Activated CD8-positive, alpha-beta T cell treated with anti-CD3 and anti-CD28 coated beads, Interleukin-2, amount 10 ng/mL, durations not matched to agents 7 days and 5 days (primary cell): Measurements from ENCODE around the gene ATP9B. TPM values are rescaled to one million over a fixed set of nuclear protein-coding genes. Genes with fewer than 3 reads are reported as not detected.

Experiments used
- ATAC-seq: fragments of 150-1000 bp; cut with Tn5 transposase; one replicate; pipeline ENCODE4 v1.10.0; 2021; ENCODE audit warnings: moderate library complexity
- CTCF ChIA-PET: fragments of 350-600 bp; sonication (Branson Sonifier 250); formaldehyde crosslinking; loops from one replicate; lab custom pipeline; 2021; ENCODE audit warnings: antibody characterized with exemption; lab: Charles Lee
- POLR2A ChIA-PET: fragments of 350-600 bp; sonication (Branson Sonifier 250); formaldehyde crosslinking; loops from one replicate; lab custom pipeline; 2021; ENCODE audit warnings: antibody characterized with exemption; lab: Charles Lee
- DNase-seq: peaks from one replicate; pipeline ENCODE4 v3.0.0-alpha.2; 2020
- H3K27ac Mint-ChIP-seq: one replicate; pipeline ENCODE4 v1.8.0; 2021; ENCODE audit warnings: mild to moderate bottlenecking, mixed read lengths
- H3K27me3 Mint-ChIP-seq: one replicate; pipeline ENCODE4 v1.8.0; 2021; ENCODE audit warnings: low read depth, mixed read lengths
- H3K36me3 Mint-ChIP-seq: one replicate; pipeline ENCODE4 v1.8.0; 2021; ENCODE audit warnings: low read depth, mixed read lengths
- H3K4me1 Mint-ChIP-seq: one replicate; pipeline ENCODE4 v1.8.0; 2021; ENCODE audit warnings: low read depth, mixed read lengths
- H3K4me3 Mint-ChIP-seq: one replicate; pipeline ENCODE4 v1.8.0; 2021; ENCODE audit warnings: mild to moderate bottlenecking, mixed read lengths
- H3K9me3 Mint-ChIP-seq: one replicate; pipeline ENCODE4 v1.8.0; 2022; ENCODE audit warnings: mixed read lengths; ENCODE audit not compliant: insufficient read depth
- total RNA-seq, 2 experiments: library from RNA; stranded (reverse); gene quantifications; one replicate each; pipeline ENCODE4 v1.2.3, GENCODE V29; 2021

Gene ATP9B
- total RNA-seq, 2 experiments from 2014 or later, result 24.8 to 27.3 TPM

GRCh38 chr18:79332646-79333045 lies 263.5 kb downstream of the ATP9B start:
- no peaks in the 10 kb centered on the region for H3K9me3 Mint-ChIP-seq
- H3K27me3 Mint-ChIP-seq, result peaks cover 2% of the 10 kb centered on the region
- ATAC-seq, result no peak
- DNase-seq, result no peak
- no peak overlapping the region for H3K27ac Mint-ChIP-seq
- peaks cover 13% of the 10 kb centered on the region for H3K36me3 Mint-ChIP-seq
- no peaks in the 10 kb centered on the region for H3K4me1 Mint-ChIP-seq
- POLR2A ChIA-PET, result no interaction called here
- CTCF ChIA-PET, result no interaction called here
- no peak overlapping the region for H3K4me3 Mint-ChIP-seq

DNA sequence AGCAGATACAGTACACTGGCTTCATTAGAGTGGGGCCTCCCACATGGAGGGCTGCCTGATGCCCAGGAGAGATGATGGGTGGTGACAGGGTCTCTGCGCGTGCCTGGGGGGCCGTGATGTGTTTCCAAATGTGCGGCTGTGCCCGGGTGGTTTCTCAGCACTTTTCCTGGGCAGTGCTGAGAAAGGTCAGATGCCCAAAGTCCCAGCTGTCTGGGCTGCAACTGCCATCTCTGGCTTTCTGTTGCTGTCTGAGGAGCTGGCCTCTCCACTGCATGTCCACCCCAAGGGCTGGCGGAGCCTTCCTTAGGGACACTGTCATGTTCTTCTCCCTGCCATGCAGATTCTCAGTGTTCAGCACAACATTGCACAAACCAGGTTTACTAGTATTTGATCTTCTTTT lies 263.9 kb downstream of the ATP9B start:
- Mint-ChIP-seq H3K36me3 (peaks cover 11% of the 10 kb centered on the region), H3K4me1 (no peaks in the 10 kb centered on the region), H3K4me3 (no peak overlapping the region), H3K27me3 (peaks cover under 1% of the 10 kb centered on the region), H3K9me3 (no peaks in the 10 kb centered on the region), H3K27ac (no peak overlapping the region)
- ATAC-seq (no peak), DNase-seq (no peak)
- CTCF ChIA-PET, result no interaction called here
- POLR2A ChIA-PET, result no interaction called here

DNA sequence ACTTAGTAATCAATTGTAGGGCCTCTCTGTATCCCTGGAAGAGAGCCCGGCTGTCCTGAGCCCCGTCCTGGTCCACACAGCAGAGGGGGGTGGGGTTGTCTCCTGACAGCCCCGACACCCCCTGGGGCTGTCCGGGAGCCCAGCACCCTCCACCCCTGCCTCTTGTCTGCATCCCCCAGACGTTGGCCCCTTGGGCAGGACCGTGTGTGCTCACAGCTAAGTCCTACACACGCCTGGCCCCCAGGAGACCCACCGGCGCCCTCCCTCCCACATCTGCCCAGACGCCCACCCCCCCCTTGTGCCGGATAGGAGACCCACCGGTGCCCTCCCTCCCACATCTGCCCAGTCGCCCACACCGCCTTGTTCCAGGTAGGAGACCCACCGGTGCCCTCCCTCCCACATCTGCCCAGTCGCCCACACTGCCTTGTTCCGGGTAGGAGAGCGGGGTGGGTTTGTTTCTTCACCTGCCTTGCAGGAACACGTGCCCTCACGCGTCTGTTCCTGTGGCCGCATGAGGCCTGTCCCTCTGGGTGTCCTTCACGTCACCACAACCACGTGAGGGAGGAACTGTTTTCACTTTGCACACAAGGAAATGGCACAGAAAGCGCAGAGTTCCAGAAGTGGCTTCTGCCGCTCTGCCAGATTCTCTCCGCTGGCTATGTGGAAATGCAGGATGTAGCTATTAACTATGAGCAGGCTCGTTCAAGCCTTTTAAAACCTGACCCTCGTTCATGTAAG lies 265.5 kb downstream of the ATP9B start:
- ATAC-seq, result no peak
- no peaks in the 10 kb centered on the region for H3K4me1 Mint-ChIP-seq
- H3K27ac Mint-ChIP-seq, result no peak overlapping the region
- no peak for DNase-seq
- POLR2A ChIA-PET, result no interaction called here
- CTCF ChIA-PET, result no interaction called here
- H3K36me3 Mint-ChIP-seq, result peaks cover 18% of the 10 kb centered on the region
- no peaks in the 10 kb centered on the region for H3K27me3 Mint-ChIP-seq
- H3K4me3 Mint-ChIP-seq, result no peak overlapping the region
- no peaks in the 10 kb centered on the region for H3K9me3 Mint-ChIP-seq

DNA sequence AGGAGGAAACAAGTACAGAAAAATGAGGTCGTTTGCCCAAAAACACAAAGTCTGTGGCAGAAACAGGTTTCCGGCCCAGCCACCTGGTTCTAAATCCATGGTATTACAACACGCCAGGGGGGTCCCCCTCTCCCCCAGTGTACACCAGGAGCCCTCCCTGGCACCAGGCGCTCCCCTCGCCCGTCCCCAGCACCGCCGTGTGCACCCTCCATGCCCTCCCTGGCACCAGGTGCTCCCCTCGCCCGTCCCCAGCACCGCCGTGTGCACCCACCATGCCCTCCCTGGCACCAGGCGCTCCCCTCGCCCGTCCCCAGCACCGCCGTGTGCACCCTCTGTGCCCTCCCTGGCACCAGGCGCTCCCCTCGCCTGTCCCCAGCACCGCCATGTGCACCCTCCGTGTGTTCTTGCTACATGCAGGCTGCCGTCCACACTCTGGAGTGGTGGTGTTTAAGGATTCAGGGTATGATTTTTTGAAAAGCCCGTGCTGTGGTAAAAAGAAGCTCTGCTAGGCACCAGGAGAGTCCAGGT lies 266.7 kb downstream of the ATP9B start:
- POLR2A ChIA-PET, result no interaction called here

DNA sequence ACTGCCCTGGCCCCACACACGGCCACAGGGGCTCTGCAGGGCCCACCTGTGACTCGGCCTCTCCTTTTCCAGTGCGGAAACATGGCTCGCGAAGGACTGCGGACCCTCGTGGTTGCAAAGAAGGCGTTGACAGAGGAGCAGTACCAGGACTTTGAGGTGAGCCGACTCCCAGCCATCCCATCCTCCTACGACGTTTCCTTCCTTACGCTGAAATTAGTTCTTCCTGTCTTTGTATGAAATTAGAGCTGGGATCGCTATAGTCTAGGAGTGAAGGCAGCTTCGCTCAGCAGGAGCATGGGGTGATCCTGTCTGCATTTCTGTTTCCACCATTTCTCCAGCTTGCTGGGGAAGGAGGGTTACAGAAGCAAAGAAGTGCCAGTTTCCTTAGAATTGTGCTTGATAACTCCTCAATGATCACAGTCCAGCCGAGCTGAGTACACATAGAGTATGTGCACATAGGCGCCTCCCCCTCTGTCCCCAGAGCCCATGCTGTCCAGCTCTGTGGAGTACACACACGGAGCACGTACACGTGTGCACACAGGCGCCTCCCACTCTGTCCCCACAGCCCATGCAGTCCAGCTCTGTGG lies 267.5 kb downstream of the ATP9B start:
- ATAC-seq, result no peak
- Mint-ChIP-seq H3K4me3 (no peak overlapping the region), H3K9me3 (no peaks in the 10 kb centered on the region), H3K36me3 (peaks cover 12% of the 10 kb centered on the region), H3K27me3 (no peaks in the 10 kb centered on the region), H3K4me1 (no peaks in the 10 kb centered on the region), H3K27ac (no peak overlapping the region)
- ChIA-PET CTCF (no interaction called here), POLR2A (no interaction called here)
- DNase-seq, result no peak

More for the DNA sequence above, 266.7 kb downstream of the ATP9B start:
- Mint-ChIP-seq H3K27me3 (no peaks in the 10 kb centered on the region), H3K27ac (no peak overlapping the region), H3K36me3 (peaks cover 14% of the 10 kb centered on the region), H3K4me3 (no peak overlapping the region), H3K9me3 (no peaks in the 10 kb centered on the region), H3K4me1 (no peaks in the 10 kb centered on the region)
- ATAC-seq (no peak), DNase-seq (no peak)
- CTCF ChIA-PET, result no interaction called here

- CTCF ChIA-PET, result no interaction called here
- no peaks in the 10 kb centered on the region for H3K4me1 Mint-ChIP-seq
- peaks cover 14% of the 10 kb centered on the region for H3K36me3 Mint-ChIP-seq
Observed at GRCh38 chr18:79337184-79337583, 268.0 kb downstream of the ATP9B start.

DNA sequence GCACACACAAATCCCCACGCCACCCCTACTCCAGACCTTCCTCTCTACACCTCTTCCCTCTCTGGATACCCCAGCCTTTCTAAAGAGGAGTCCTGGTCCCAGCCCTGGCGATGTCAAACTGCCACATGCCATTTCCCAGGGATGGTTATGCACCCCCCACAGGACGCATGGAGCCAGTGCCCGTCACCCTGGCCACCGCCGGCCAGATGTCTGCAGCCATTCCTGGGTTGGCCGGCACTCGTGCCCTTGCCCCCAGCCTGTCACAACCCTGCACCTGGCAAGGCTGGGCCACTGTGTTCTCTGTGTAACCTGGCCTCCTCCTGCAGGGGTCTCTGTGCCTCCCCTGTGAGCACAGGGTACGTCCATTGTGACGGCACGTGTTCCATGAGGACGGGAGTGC lies 268.4 kb downstream of the ATP9B start:
- H3K4me1 Mint-ChIP-seq, result no peaks in the 10 kb centered on the region
- no peak overlapping the region for H3K27ac Mint-ChIP-seq
- CTCF ChIA-PET, result no interaction called here

More at GRCh38 chr18:79337184-79337583, 268.0 kb downstream of the ATP9B start:
- no peak for DNase-seq
- Mint-ChIP-seq H3K27me3 (no peaks in the 10 kb centered on the region), H3K9me3 (no peaks in the 10 kb centered on the region), H3K27ac (no peak overlapping the region), H3K4me3 (no peak overlapping the region)
- POLR2A ChIA-PET, result no interaction called here
- no peak for ATAC-seq

GRCh38 chr18:79339094-79339908 lies 270.1 kb downstream of the ATP9B start:
- CTCF ChIA-PET, result no interaction called here
- Mint-ChIP-seq H3K27me3 (no peaks in the 10 kb centered on the region), H3K9me3 (no peaks in the 10 kb centered on the region), H3K4me1 (no peaks in the 10 kb centered on the region), H3K36me3 (peaks cover 14% of the 10 kb centered on the region), H3K27ac (no peak overlapping the region), H3K4me3 (no peak overlapping the region)
- DNase-seq (no peak), ATAC-seq (no peak)
- POLR2A ChIA-PET, result no interaction called here

More for the DNA sequence above, 268.4 kb downstream of the ATP9B start:
- DNase-seq (no peak), ATAC-seq (no peak)
- Mint-ChIP-seq H3K27me3 (no peaks in the 10 kb centered on the region), H3K36me3 (peaks cover 14% of the 10 kb centered on the region), H3K4me3 (no peak overlapping the region), H3K9me3 (no peaks in the 10 kb centered on the region)
- POLR2A ChIA-PET, result no interaction called here

- no peaks in the 10 kb centered on the region for H3K27me3 Mint-ChIP-seq
- H3K9me3 Mint-ChIP-seq, result no peaks in the 10 kb centered on the region
Observed at GRCh38 chr18:79343567-79344207, 274.5 kb downstream of the ATP9B start.

DNA sequence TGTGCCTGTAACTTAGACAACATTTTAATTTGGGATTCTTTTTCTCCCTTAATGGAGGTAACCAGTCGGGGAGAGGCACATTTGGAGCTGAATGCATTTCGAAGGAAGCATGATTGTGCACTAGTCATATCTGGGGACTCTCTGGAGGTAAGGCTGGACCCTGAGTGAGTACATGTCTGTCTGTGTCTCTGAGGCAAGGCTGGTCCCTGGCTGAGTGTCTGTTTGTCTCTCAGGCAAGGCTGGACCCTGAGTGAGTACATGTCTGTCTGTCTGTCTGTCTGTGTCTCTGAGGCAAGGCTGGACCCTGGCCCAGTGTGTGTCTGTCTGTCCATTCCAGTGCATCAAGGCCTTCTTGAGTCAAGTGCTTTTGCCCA lies 275.0 kb downstream of the ATP9B start:
- DNase-seq (no peak), ATAC-seq (no peak)
- Mint-ChIP-seq H3K4me3 (no peak overlapping the region), H3K27me3 (no peaks in the 10 kb centered on the region), H3K27ac (no peak overlapping the region), H3K9me3 (no peaks in the 10 kb centered on the region), H3K4me1 (peaks cover 4% of the 10 kb centered on the region), H3K36me3 (peaks cover 31% of the 10 kb centered on the region)
- ChIA-PET POLR2A (no interaction called here), CTCF (no interaction called here)

More at GRCh38 chr18:79343567-79344207, 274.5 kb downstream of the ATP9B start:
- H3K36me3 Mint-ChIP-seq, result peaks cover 36% of the 10 kb centered on the region
- CTCF ChIA-PET, result interaction anchor here (0.6 kb wide), 1 partner anchor 512 kb away, joined by 3 read pairs; no protein-coding TSS in a partner anchor
- POLR2A ChIA-PET, result no interaction called here
- DNase-seq (no peak), ATAC-seq (no peak)
- no peak overlapping the region for H3K4me3 Mint-ChIP-seq
- no peak overlapping the region for H3K27ac Mint-ChIP-seq
- peaks cover 4% of the 10 kb centered on the region for H3K4me1 Mint-ChIP-seq

GRCh38 chr18:79345366-79345765 lies 276.2 kb downstream of the ATP9B start:
- ATAC-seq (no peak), DNase-seq (no peak)
- H3K36me3 Mint-ChIP-seq, result peaks cover 27% of the 10 kb centered on the region
- ChIA-PET CTCF (no interaction called here), POLR2A (no interaction called here)
- H3K4me3 Mint-ChIP-seq, result no peak overlapping the region
- no peaks in the 10 kb centered on the region for H3K9me3 Mint-ChIP-seq
- H3K27me3 Mint-ChIP-seq, result no peaks in the 10 kb centered on the region
- H3K27ac Mint-ChIP-seq, result no peak overlapping the region
- peaks cover 4% of the 10 kb centered on the region for H3K4me1 Mint-ChIP-seq
